K562 (cell line): ENCODE measurements around the gene HEXIM2. TPM values are rescaled to one million over a fixed set of nuclear protein-coding genes. Genes with fewer than 3 reads are reported as not detected.

Experiments used
- ATAC-seq: fragments of 200-7000 bp; cut with Tn5 transposase; 3 replicates; pipeline ENCODE4 v1.9.1; 2020; ENCODE audit warnings: moderate library complexity
- BruUV-seq: library from RNA; stranded (reverse); fragments of 400-500 nt; replicated peaks from 2 replicates; lab custom pipeline; 2021; lab: Mats Ljungman, UMichigan
- CTCF ChIA-PET: fragments of 300-600 bp; formaldehyde crosslinking; extraction: SDS; loops from one replicate; lab custom pipeline; 2021; ENCODE audit warnings: low intra/inter-chr PET ratio; lab: Yijun Ruan, JAX
- POLR2A ChIA-PET: fragments of 300-600, 350-650 bp; sonication (Branson Sonifier 250); formaldehyde crosslinking; extraction: SDS; loops from one replicate; lab custom pipeline; 2021; ENCODE audit warnings: antibody characterized with exemption, inconsistent platforms; lab: Yijun Ruan, JAX
- DNase-seq, 4 experiments: peaks; one replicate each; pipeline versions ENCODE4 v3.0.0 to v3.0.0-alpha.2; 2011 to 2018; ENCODE audit warnings: low spot score in 3 of 4, mixed read lengths in 3 of 4; ENCODE audit errors: extremely low read depth in 1 of 4
- FAIRE-seq: peaks from 2 replicates; lab custom pipeline; 2011; peaks lifted over from hg19 to GRCh38; lab: Jason Lieb, UNC
- H2AFZ ChIP-seq: 2 replicates; pipeline ENCODE4 v1.6.0; 2011; ENCODE audit warnings: low read depth, low read length, control low read depth, inconsistent platforms
- H3K27ac ChIP-seq: fragments of 200-600 bp; 3 replicates; pipeline ENCODE4 v1.8.0; 2011; ENCODE audit warnings: low read depth, mild to moderate bottlenecking, control low read depth, inconsistent platforms, low read length, moderate library complexity, mixed read lengths; ENCODE audit errors: extremely low read depth
- H3K27me3 ChIP-seq, 2 experiments: fragments of 300-600 bp in 1 of 2; 2 replicates in 1 of 2; 3 replicates in 1 of 2; pipeline versions ENCODE4 v1.6.0 to v1.8.0; 2011; ENCODE audit warnings: inconsistent platforms in 2 of 2, low read length in 2 of 2, mild to moderate bottlenecking in 1 of 2, mixed read lengths in 1 of 2, moderate library complexity in 1 of 2; ENCODE audit not compliant: control insufficient read depth in 2 of 2, insufficient read depth in 2 of 2
- H3K36me3 ChIP-seq: fragments of 300-600 bp; 3 replicates; pipeline ENCODE4 v1.8.0; 2011; ENCODE audit warnings: mild to moderate bottlenecking, low read length, inconsistent platforms; ENCODE audit not compliant: control insufficient read depth, insufficient read depth
- H3K4me1 ChIP-seq, 2 experiments: fragments of 200-600 bp in 1 of 2; replicated peaks in 1 of 2; 2 replicates in 1 of 2; 3 replicates in 1 of 2; pipeline versions ENCODE4 v1.5.1 to v1.8.0; 2011; ENCODE audit warnings: inconsistent platforms in 2 of 2, low read length in 2 of 2, mild to moderate bottlenecking in 1 of 2, mixed read lengths in 1 of 2, moderate library complexity in 1 of 2; ENCODE audit not compliant: control insufficient read depth in 2 of 2, insufficient read depth in 2 of 2
- H3K4me2 ChIP-seq: 2 replicates; pipeline ENCODE4 v1.6.1; 2011; ENCODE audit warnings: low read length, control low read depth, inconsistent platforms, mixed read lengths; ENCODE audit not compliant: insufficient read depth
- H3K4me3 ChIP-seq: fragments of 200-600 bp; sonication (generic), shearing (Covaris generic); 2 replicates; pipeline ENCODE4 v1.5.1; 2016; ENCODE audit warnings: control low read depth, inconsistent platforms
- H3K79me2 ChIP-seq: fragments of 200-600 bp; 3 replicates; pipeline ENCODE4 v1.8.0; 2011; ENCODE audit warnings: low read length, inconsistent platforms; ENCODE audit not compliant: control insufficient read depth, insufficient read depth
- H3K9ac ChIP-seq, 2 experiments: 2 replicates each; pipeline versions ENCODE4 v1.6.0 to v1.6.1; 2011; ENCODE audit warnings: low read depth in 2 of 2, low read length in 2 of 2, control low read depth in 1 of 2, inconsistent platforms in 1 of 2, mild to moderate bottlenecking in 1 of 2, mixed read lengths in 1 of 2; ENCODE audit not compliant: insufficient read depth in 1 of 2
- H3K9me1 ChIP-seq: one replicate; pipeline ENCODE4 v1.6.0; 2011; ENCODE audit warnings: inconsistent platforms, mild to moderate bottlenecking, low read length, moderate library complexity; ENCODE audit not compliant: control insufficient read depth, insufficient read depth
- H3K9me3 ChIP-seq: replicated peaks from 2 replicates; pipeline ENCODE4 v1.5.1; 2011; ENCODE audit warnings: low read depth, low read length, inconsistent platforms; ENCODE audit not compliant: control insufficient read depth, insufficient read depth
- H4K20me1 ChIP-seq: replicated peaks from 2 replicates; pipeline ENCODE4 v1.6.1; 2011; ENCODE audit warnings: low read length, inconsistent platforms, mixed read lengths; ENCODE audit not compliant: control insufficient read depth, insufficient read depth
- CCAR2 ChIP-seq: fragments of 200-400 bp; formaldehyde crosslinking; IDR thresholded peaks from 2 replicates; pipeline ENCODE4 v1.6.1; 2017; ENCODE audit warnings: mild to moderate bottlenecking, low read depth, low read length
- COPS2 ChIP-seq: fragments of 450-650 bp; conservative IDR thresholded peaks from 2 replicates; pipeline ENCODE4 v1.6.1; 2016; ENCODE audit warnings: mild to moderate bottlenecking, moderate library complexity
- CTBP1 ChIP-seq: fragments of 450-650 bp; IDR thresholded peaks from 2 replicates; pipeline ENCODE4 v1.6.1; 2016; ENCODE audit warnings: borderline replicate concordance
- FIP1L1 ChIP-seq: fragments of 200-400 bp; formaldehyde crosslinking; IDR thresholded peaks from 2 replicates; pipeline ENCODE4 v1.6.1; 2018; ENCODE audit warnings: mild to moderate bottlenecking, low read depth, low read length; ENCODE audit not compliant: poor library complexity, severe bottlenecking
- FOS ChIP-seq: IDR thresholded peaks from 3 replicates; pipeline ENCODE4 v1.6.1; 2011; ENCODE audit not compliant: insufficient read length; ENCODE audit errors: extremely low read depth
- FOXA1 ChIP-seq: fragments of 450-650 bp; IDR thresholded peaks from 2 replicates; pipeline ENCODE4 v1.6.1; 2016; ENCODE audit warnings: mild to moderate bottlenecking, borderline replicate concordance
- KLF10 ChIP-seq: fragments of 250-450 bp; sonication (Bioruptor Pico); IDR thresholded peaks from 2 replicates; pipeline ENCODE4 v1.6.1; 2021; ENCODE audit warnings: matching md5 sums
- PRPF4 ChIP-seq: fragments of 200-400 bp; formaldehyde crosslinking; IDR thresholded peaks from one replicate; pipeline ENCODE4 v1.6.1; 2017; ENCODE audit warnings: low read length, low read depth, mild to moderate bottlenecking; ENCODE audit not compliant: insufficient read depth, poor library complexity, severe bottlenecking
- STAT6 ChIP-seq: sonication (generic); formaldehyde crosslinking; IDR thresholded peaks from 2 replicates; pipeline ENCODE4 v1.8.1; 2023; ENCODE audit warnings: mild to moderate bottlenecking, missing genetic modification reagents
- ZBTB40 ChIP-seq, 2 experiments: fragments of 450-650 bp in 1 of 2; sonication (generic) in 1 of 2; formaldehyde crosslinking in 1 of 2; IDR thresholded peaks; 2 replicates each; pipeline versions ENCODE4 v1.7.1 to v1.9.0; 2016 to 2022; ENCODE audit warnings: inconsistent platforms in 1 of 2, mild to moderate bottlenecking in 1 of 2, missing genetic modification reagents in 1 of 2
- WGBS: fragments of 100-300 bp; shearing (Covaris generic); methylation state at CpG from one replicate; pipeline ENCODE4 v1.1.6; 2016; ENCODE audit warnings: low coverage, mixed read lengths; ENCODE audit not compliant: insufficient coverage; ENCODE audit errors: missing lambda C conversion rate; 5-methylcytosine and 5-hydroxymethylcytosine counted together
- in situ Hi-C: fragments of 300-500 bp; cut with MboI; formaldehyde crosslinking; loops from 4 replicates; pipeline ENCODE4 v1.15.0; 2018; ENCODE audit warnings: inconsistent platforms, mixed read lengths
- intact Hi-C: fragments of 100-400 bp; cut with micrococcal nuclease; formaldehyde crosslinking; loops from 2 replicates; pipeline ENCODE4 v1.14.2; 2022
- polyA plus RNA-seq, 8 experiments: library from polyadenylated mRNA; depleted of rRNA in 4 of 8; stranded (reverse) in 5 of 8; unstranded in 3 of 8; fragments of >200 nt; fragmentation: Nextera tagmentation in 2 of 8; fragmentation: Illumina TruSeq in 1 of 8; extraction: Ambion mirVana in 2 of 8; extraction: Trizol in 1 of 8; gene quantifications; 2 replicates each; pipeline versions ENCODE4 v1.2.1 to v1.2.3, GENCODE V29; 2011 to 2014; ENCODE audit warnings: inconsistent platforms in 1 of 8, missing spikeins in 1 of 8
- total RNA-seq, 7 experiments: library from RNA; depleted of rRNA in 6 of 7; stranded (reverse); fragments of >200 nt in 6 of 7; fragmentation: Illumina TruSeq in 2 of 7; extraction: Trizol in 2 of 7; gene quantifications; 2 replicates each; pipeline versions ENCODE4 v1.2.1 to v1.2.3, GENCODE V29; 2011 to 2021; ENCODE audit warnings: low replicate concordance in 1 of 7

Gene HEXIM2
- total and polyA plus RNA-seq, 9 of the 15 experiments (the other 6 are each of a cell fraction or from before 2014, with no cell fraction given): 0.69 to 3.4 (median 1.1) TPM; not detected in 2

DNA sequence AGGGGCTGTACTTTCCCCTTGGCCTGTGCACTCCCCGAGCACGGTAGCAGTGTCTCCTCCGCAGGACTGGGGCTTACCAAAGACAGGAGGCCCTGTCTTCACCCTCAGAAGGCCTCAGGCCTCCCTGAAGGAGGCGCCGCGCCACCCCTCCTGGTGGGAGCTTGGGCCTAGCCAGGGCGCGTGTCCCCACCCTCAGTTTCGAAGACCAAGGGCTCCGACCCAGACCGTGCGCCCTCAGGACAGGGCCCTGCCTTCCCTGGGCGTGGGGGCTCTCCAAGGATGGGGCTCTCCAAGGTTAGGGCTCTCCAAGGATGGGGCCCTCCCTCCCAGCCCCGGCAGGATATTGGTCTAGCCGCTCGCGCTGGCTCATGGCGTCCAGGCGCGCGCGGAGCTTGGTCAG, 41.1 kb upstream of the HEXIM2 start:
- 82% methylated on average over 19 of the region's 22 CpGs for WGBS
- Histone ChIP-seq H3K9me1 (no peaks in the 10 kb centered on the region), H3K9ac (no peak overlapping the region), H3K79me2 (no peaks in the 10 kb centered on the region; the same call in 2 of the 3 replicates), H3K4me1 (peaks cover 22 to 48% of the 10 kb centered on the region in 2 experiments), H3K9me3 (no peaks in the 10 kb centered on the region), H3K27ac (no peak overlapping the region), H3K36me3 (no peaks in the 10 kb centered on the region), H4K20me1 (no peaks in the 10 kb centered on the region), H3K27me3 (no peaks in the 10 kb centered on the region), H3K4me2 (no peak overlapping the region), H2AFZ (no peak overlapping the region), H3K4me3 (no peak overlapping the region)
- in situ Hi-C loops: no loop called here
- no peak for FAIRE-seq
- intact Hi-C loops: loop anchor here (10.0 kb wide), 1 partner anchor 106 kb away; no protein-coding TSS in a partner anchor
- CTCF ChIA-PET: interaction anchor here (0.8 kb wide), 1 partner anchor 11 kb away, joined by 4 read pairs; no protein-coding TSS in a partner anchor
- ATAC-seq: no peak
- DNase-seq: no peak
- POLR2A ChIA-PET: interaction anchor here (0.6 kb wide), 1 partner anchor 307 kb away, joined by 3 read pairs; no protein-coding TSS in a partner anchor
- BruUV-seq: no TSS peak
- TF ChIP-seq ZBTB40 (IDR thresholded peaks at IDR 0.05) (no peak), ZBTB40 (CRISPR knock-in tag; IDR thresholded peaks at IDR 0.05) (no peak), CTBP1 (no peak), COPS2 (no peak), PRPF4 (no peak), KLF10 (CRISPR knock-in tag) (no peak), CCAR2 (no peak), FOS (no peak), FOXA1 (no peak), STAT6 (CRISPR knock-in tag) (no peak), FIP1L1 (no peak)
